IPS-15b (cell line): ENCODE results near the gene OTX1.
"Not testable (repeated sequence)": the region's sequence is repeated elsewhere in the genome, so short reads cannot be mapped to it uniquely, and the experiment has no call there.

Experiments used
- H3K27me3 ChIP-seq: one replicate; pipeline ENCODE4 v1.6.1; 2013; ENCODE audit warnings: low read length; ENCODE audit not compliant: control insufficient read depth, insufficient read depth
- H3K36me3 ChIP-seq: one replicate; pipeline ENCODE4 v1.6.1; 2013; ENCODE audit warnings: low read length; ENCODE audit not compliant: control insufficient read depth, insufficient read depth
- H3K4me1 ChIP-seq: one replicate; pipeline ENCODE4 v1.6.1; 2013; ENCODE audit warnings: mild to moderate bottlenecking, low read length; ENCODE audit not compliant: control insufficient read depth, insufficient read depth
- H3K4me3 ChIP-seq: one replicate; pipeline ENCODE4 v1.5.1; 2013; ENCODE audit warnings: low read depth, low read length
- H3K9ac ChIP-seq: one replicate; pipeline ENCODE4 v1.6.1; 2013; ENCODE audit warnings: low read depth, mild to moderate bottlenecking, low read length
- H3K9me3 ChIP-seq: one replicate; pipeline ENCODE4 v1.6.1; 2013; ENCODE audit warnings: mild to moderate bottlenecking, low read length; ENCODE audit not compliant: control insufficient read depth, insufficient read depth

Gene OTX1

DNA sequence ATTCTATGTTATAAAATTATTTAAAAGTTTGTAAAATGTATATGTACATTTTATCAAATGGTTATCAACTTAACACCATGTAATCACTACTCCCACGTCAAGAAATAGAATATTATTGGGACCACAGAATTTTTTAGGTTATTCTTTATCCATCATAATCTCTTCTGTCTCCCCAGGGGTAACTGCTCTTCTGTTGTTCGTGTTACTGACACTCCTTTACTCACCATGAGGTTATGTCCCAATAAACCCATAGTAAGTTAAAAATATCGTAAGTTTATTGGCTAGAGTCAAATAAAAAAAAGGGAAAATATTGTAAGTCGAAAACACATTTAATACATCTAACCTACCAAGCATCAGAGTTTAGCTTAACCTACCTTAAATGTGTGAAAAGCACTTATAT, 14.0 kb downstream of the OTX1 start:
- Histone ChIP-seq H3K4me1 (peaks cover 3% of the 10 kb centered on the region), H3K27me3 (peaks cover 50% of the 10 kb centered on the region), H3K36me3 (no peaks in the 10 kb centered on the region), H3K9ac (no peak overlapping the region), H3K9me3 (no peaks in the 10 kb centered on the region), H3K4me3 (no peak overlapping the region)

GRCh38 chr2:63066265-63066664, 15.6 kb downstream of the OTX1 start:
- H3K4me1 ChIP-seq: no peaks in the 10 kb centered on the region
- no peaks in the 10 kb centered on the region for H3K9me3 ChIP-seq
- peaks cover 35% of the 10 kb centered on the region for H3K27me3 ChIP-seq
- H3K36me3 ChIP-seq: no peaks in the 10 kb centered on the region
- no peak overlapping the region for H3K4me3 ChIP-seq
- H3K9ac ChIP-seq: no peak overlapping the region

GRCh38 chr2:63066838-63067237, 16.2 kb downstream of the OTX1 start:
- Histone ChIP-seq H3K27me3 (peaks cover 30% of the 10 kb centered on the region), H3K9me3 (no peaks in the 10 kb centered on the region), H3K4me1 (no peaks in the 10 kb centered on the region), H3K36me3 (no peaks in the 10 kb centered on the region), H3K4me3 (no peak overlapping the region), H3K9ac (no peak overlapping the region)

DNA sequence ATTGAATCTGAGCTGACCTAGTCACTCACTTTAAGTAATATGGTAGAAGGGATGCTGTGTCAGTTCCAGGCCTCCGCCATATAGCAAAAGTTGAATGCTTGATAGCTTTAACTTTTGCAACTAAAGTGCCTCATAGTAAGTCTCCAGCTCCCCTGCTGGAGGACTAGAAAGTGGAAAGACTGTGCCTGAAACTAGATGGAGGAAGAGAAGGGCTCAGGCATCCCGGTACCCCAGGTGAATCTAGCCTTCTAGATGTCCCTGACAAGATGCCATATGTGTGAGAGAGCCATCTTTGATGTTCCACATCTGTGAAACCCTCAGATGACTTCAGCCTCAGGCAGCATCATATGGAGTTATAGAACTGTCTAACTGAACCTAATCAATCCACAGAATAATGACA, 21.0 kb downstream of the OTX1 start:
- no peak overlapping the region for H3K9ac ChIP-seq
- no peaks in the 10 kb centered on the region for H3K36me3 ChIP-seq
- H3K4me3 ChIP-seq: no peak overlapping the region
- no peaks in the 10 kb centered on the region for H3K9me3 ChIP-seq
- H3K4me1 ChIP-seq: no peaks in the 10 kb centered on the region
- peaks cover under 1% of the 10 kb centered on the region for H3K27me3 ChIP-seq

- Histone ChIP-seq H3K4me1 (no peaks in the 10 kb centered on the region), H3K9me3 (no peaks in the 10 kb centered on the region), H3K4me3 (no peak overlapping the region), H3K36me3 (no peaks in the 10 kb centered on the region), H3K9ac (no peak overlapping the region), H3K27me3 (no peaks in the 10 kb centered on the region)
These were observed 23.4 kb downstream of the OTX1 start for GRCh38 chr2:63073994-63074393.

- H3K36me3 ChIP-seq, H3K4me1 ChIP-seq, H3K4me3 ChIP-seq, H3K9ac ChIP-seq, H3K9me3 ChIP-seq, H3K27me3 ChIP-seq: not testable (repeated sequence)
These were observed 23.8 kb downstream of the OTX1 start for GRCh38 chr2:63074399-63074798.

GRCh38 chr2:63078852-63079606, 28.4 kb downstream of the OTX1 start:
- no peaks in the 10 kb centered on the region for H3K36me3 ChIP-seq
- no peaks in the 10 kb centered on the region for H3K9me3 ChIP-seq
- no peak overlapping the region for H3K4me3 ChIP-seq
- no peak overlapping the region for H3K9ac ChIP-seq
- no peaks in the 10 kb centered on the region for H3K27me3 ChIP-seq
- H3K4me1 ChIP-seq: no peaks in the 10 kb centered on the region

GRCh38 chr2:63081404-63081803, 30.8 kb downstream of the OTX1 start:
- H3K4me1 ChIP-seq: no peaks in the 10 kb centered on the region
- H3K9ac ChIP-seq: no peak overlapping the region
- H3K27me3 ChIP-seq: no peaks in the 10 kb centered on the region
- no peaks in the 10 kb centered on the region for H3K36me3 ChIP-seq
- H3K4me3 ChIP-seq: no peak overlapping the region
- no peaks in the 10 kb centered on the region for H3K9me3 ChIP-seq

- Histone ChIP-seq H3K4me1 (no peaks in the 10 kb centered on the region), H3K9me3 (no peaks in the 10 kb centered on the region), H3K27me3 (no peaks in the 10 kb centered on the region), H3K4me3 (no peak overlapping the region), H3K36me3 (no peaks in the 10 kb centered on the region), H3K9ac (no peak overlapping the region)
These were observed 36.1 kb downstream of the OTX1 start for GRCh38 chr2:63086687-63087086.

- Histone ChIP-seq H3K36me3 (no peaks in the 10 kb centered on the region), H3K9ac (no peak overlapping the region), H3K4me3 (no peak overlapping the region), H3K9me3 (no peaks in the 10 kb centered on the region), H3K27me3 (no peaks in the 10 kb centered on the region), H3K4me1 (peaks cover 3% of the 10 kb centered on the region)
These were observed 41.8 kb downstream of the OTX1 start for GRCh38 chr2:63092401-63092800.

- no peak overlapping the region for H3K4me3 ChIP-seq
- H3K27me3 ChIP-seq: no peaks in the 10 kb centered on the region
- no peaks in the 10 kb centered on the region for H3K36me3 ChIP-seq
- H3K9me3 ChIP-seq: no peaks in the 10 kb centered on the region
- H3K9ac ChIP-seq: no peak overlapping the region
- H3K4me1 ChIP-seq: peaks cover 3% of the 10 kb centered on the region
These were observed 42.2 kb downstream of the OTX1 start for GRCh38 chr2:63092857-63093256.

- Histone ChIP-seq H3K4me1 (peaks cover 3% of the 10 kb centered on the region), H3K36me3 (no peaks in the 10 kb centered on the region), H3K4me3 (no peak overlapping the region), H3K9ac (no peak overlapping the region), H3K9me3 (no peaks in the 10 kb centered on the region), H3K27me3 (no peaks in the 10 kb centered on the region)
These were observed 42.9 kb downstream of the OTX1 start for GRCh38 chr2:63093502-63093901.
